LNCaP clone FGC (cell line): ENCODE measurements around the gene LHFPL6.

Experiments
- DNase-seq: peaks from one replicate; pipeline ENCODE4 v3.0.0-alpha.2; 2011; ENCODE audit warnings: low read depth
- H3K4me3 ChIP-seq: 2 replicates; pipeline ENCODE4 v1.5.1; 2011; ENCODE audit warnings: mild to moderate bottlenecking, low read depth, low read length, control low read depth
- CTCF ChIP-seq: IDR thresholded peaks from 2 replicates; pipeline ENCODE4 v1.5.1; 2012; ENCODE audit warnings: mild to moderate bottlenecking; ENCODE audit not compliant: control insufficient read depth, insufficient read depth; ENCODE audit errors: extremely low read depth

The LHFPL6 gene

GRCh38 chr13:39602614-39603366, at the start of gene LHFPL6:
TSS of gene LHFPL6 (minus strand) at chr13:39603193.
- peak; percentile 28 for TF ChIP-seq CTCF
- no peak for DNase-seq
- H3K4me3 ChIP-seq: peak within 1 kb of the TSS; percentile 44

- H3K4me3 ChIP-seq: no peak overlapping the region
- no peak for TF ChIP-seq CTCF
- DNase-seq: no peak
These were observed 43.1 kb upstream of the LHFPL6 start for GRCh38 chr13:39646122-39646521.

- DNase-seq: no peak
- H3K4me3 ChIP-seq: no peak overlapping the region
- TF ChIP-seq CTCF: no peak
These were observed 38.7 kb upstream of the LHFPL6 start for GRCh38 chr13:39641645-39642044.

GRCh38 chr13:39637890-39638289, 34.9 kb upstream of the LHFPL6 start:
- no peak overlapping the region for H3K4me3 ChIP-seq
- no peak for TF ChIP-seq CTCF
- no peak for DNase-seq

- DNase-seq: no peak
- no peak overlapping the region for H3K4me3 ChIP-seq
These were observed 32.6 kb upstream of the LHFPL6 start for GRCh38 chr13:39635564-39635963.

GRCh38 chr13:39632994-39633393, 30.0 kb upstream of the LHFPL6 start:
- no peak overlapping the region for H3K4me3 ChIP-seq
- TF ChIP-seq CTCF: no peak
- DNase-seq: no peak

More at GRCh38 chr13:39635564-39635963, 32.6 kb upstream of the LHFPL6 start:
- TF ChIP-seq CTCF: no peak

- no peak overlapping the region for H3K4me3 ChIP-seq
- no peak for TF ChIP-seq CTCF
- DNase-seq: no peak
These were observed 28.3 kb upstream of the LHFPL6 start for GRCh38 chr13:39631307-39631706.
